ELR (cell line): Measurements from ENCODE around the gene PGAP3.

Experiments used
- DNase-seq: peaks from one replicate; pipeline ENCODE4 v3.0.0-alpha.2; 2015; ENCODE audit warnings: low read depth

PGAP3 gene

GRCh38 chr17:39671651-39672521, 16.0 kb downstream of the PGAP3 start:
- DNase-seq: peak; percentile 51

- DNase-seq: no peak
These were observed 17.1 kb downstream of the PGAP3 start for GRCh38 chr17:39670746-39671145.

- no peak for DNase-seq
These were observed 17.7 kb downstream of the PGAP3 start for GRCh38 chr17:39669897-39670735.

GRCh38 chr17:39667945-39668924, 19.6 kb downstream of the PGAP3 start, which contains the start of gene PNMT:
Gene PNMT (plus strand): TSS chr17:39668453. CDS start chr17:39668476, 23 bp downstream.
- DNase-seq: peak; percentile 68

GRCh38 chr17:39667262-39667944, 20.5 kb downstream of the PGAP3 start:
- DNase-seq: no peak

- no peak for DNase-seq
These were observed 21.1 kb downstream of the PGAP3 start for GRCh38 chr17:39666601-39667261.

- no peak for DNase-seq
These were observed 21.6 kb downstream of the PGAP3 start for GRCh38 chr17:39666231-39666600.

GRCh38 chr17:39665642-39666224, 22.1 kb downstream of the PGAP3 start:
- DNase-seq: peak; percentile 40

GRCh38 chr17:39664581-39665561, 23.0 kb downstream of the PGAP3 start, which contains the start of gene TCAP:
Gene TCAP (plus strand): TSS chr17:39665349. CDS start chr17:39665360, 11 bp downstream.
- no peak for DNase-seq

GRCh38 chr17:39663688-39664580, 23.9 kb downstream of the PGAP3 start:
- peak; percentile 23 for DNase-seq

- peak; percentile 25 for DNase-seq
These were observed 24.5 kb downstream of the PGAP3 start for GRCh38 chr17:39663340-39663687.

- DNase-seq: no peak
These were observed 25.1 kb downstream of the PGAP3 start for GRCh38 chr17:39662551-39663339.

GRCh38 chr17:39661744-39662541, 25.9 kb downstream of the PGAP3 start:
- no peak for DNase-seq

GRCh38 chr17:39660397-39661385, 27.2 kb downstream of the PGAP3 start:
- DNase-seq: no peak

- DNase-seq: no peak
These were observed 27.9 kb downstream of the PGAP3 start for GRCh38 chr17:39660011-39660360.
